ENCODE measurements around the gene SMCO3.

GRCh38 chr12:14825256-14825655 is 11.3 kb upstream of the SMCO3 start:
- no peak for TF ChIP-seq CTCF (IDR thresholded peaks at IDR 0.05)
- no peak for TF ChIP-seq POLR2A (IDR thresholded peaks at IDR 0.05)

All from Peyer's patch (tissue), 4 donors.